ENCODE data around the gene KBTBD8.

Gene KBTBD8

GRCh38 chr3:66998113-66998903, at the start of gene KBTBD8:
Gene KBTBD8, plus strand, starts transcription at chr3:66998307. Its CDS starts 49 bp downstream, at chr3:66998356.
- DNase-seq (ENCODE audit: low spot score), result peak; percentile 99

- no peak for DNase-seq (ENCODE audit: low spot score)
These were observed 49.3 kb upstream of the KBTBD8 start for GRCh38 chr3:66948838-66949237.

- DNase-seq (ENCODE audit: low spot score), result no peak
These were observed 48.2 kb upstream of the KBTBD8 start for GRCh38 chr3:66949898-66950297.

- no peak for DNase-seq (ENCODE audit: low spot score)
These were observed 45.8 kb upstream of the KBTBD8 start for GRCh38 chr3:66952357-66952756.

- DNase-seq (ENCODE audit: low spot score), result no peak
These were observed 44.1 kb upstream of the KBTBD8 start for GRCh38 chr3:66953934-66954445.

GRCh38 chr3:66956742-66957141, 41.4 kb upstream of the KBTBD8 start:
- DNase-seq (ENCODE audit: low spot score), result no peak

GRCh38 chr3:66957367-66957766, 40.7 kb upstream of the KBTBD8 start:
- peak; percentile 22 for DNase-seq (ENCODE audit: low spot score)

GRCh38 chr3:66958067-66958466, 40.0 kb upstream of the KBTBD8 start:
- DNase-seq (ENCODE audit: low spot score), result no peak

GRCh38 chr3:66962664-66963063, 35.4 kb upstream of the KBTBD8 start:
- DNase-seq (ENCODE audit: low spot score), result no peak

- no peak for DNase-seq (ENCODE audit: low spot score)
These were observed 26.9 kb upstream of the KBTBD8 start for GRCh38 chr3:66971245-66971644.

GRCh38 chr3:66971891-66972551, 26.1 kb upstream of the KBTBD8 start:
- DNase-seq (ENCODE audit: low spot score), result peak; percentile 76

- no peak for DNase-seq (ENCODE audit: low spot score)
These were observed 17.3 kb upstream of the KBTBD8 start for GRCh38 chr3:66980791-66981190.

- no peak for DNase-seq (ENCODE audit: low spot score)
These were observed 15.0 kb upstream of the KBTBD8 start for GRCh38 chr3:66983101-66983500.

- DNase-seq (ENCODE audit: low spot score), result no peak
These were observed 12.7 kb upstream of the KBTBD8 start for GRCh38 chr3:66985336-66985920.

- no peak for DNase-seq (ENCODE audit: low spot score)
These were observed 11.7 kb upstream of the KBTBD8 start for GRCh38 chr3:66986406-66986805.

GRCh38 chr3:66989241-66989640, 8.9 kb upstream of the KBTBD8 start:
- no peak for DNase-seq (ENCODE audit: low spot score)

- no peak for DNase-seq (ENCODE audit: low spot score)
These were observed 8.0 kb upstream of the KBTBD8 start for GRCh38 chr3:66989860-66990696.

GRCh38 chr3:66991459-66991858, 6.6 kb upstream of the KBTBD8 start:
- peak; percentile 56 for DNase-seq (ENCODE audit: low spot score)

GRCh38 chr3:66993082-66993481, 5.0 kb upstream of the KBTBD8 start:
- no peak for DNase-seq (ENCODE audit: low spot score)

- DNase-seq (ENCODE audit: low spot score), result no peak
These were observed 3.5 kb upstream of the KBTBD8 start for GRCh38 chr3:66994588-66994987.

GRCh38 chr3:66996696-66997095, 1.4 kb upstream of the KBTBD8 start:
- DNase-seq (ENCODE audit: low spot score), result no peak

- no peak for DNase-seq (ENCODE audit: low spot score)
These were observed 471 bp upstream of the KBTBD8 start for GRCh38 chr3:66997560-66998112.
